Ovary (tissue), 3 donors: ENCODE results near the gene TMEM135.

Experiments used
- POLR2A ChIP-seq: fragments of 450-650 bp; IDR thresholded peaks from one replicate; pipeline ENCODE4 v1.6.1; 2017; ENCODE audit warnings: antibody characterized with exemption, mild to moderate bottlenecking, moderate library complexity
- TF ChIP-seq, protein P1 (sequence below), 3 donors: fragments of 450-650 bp in 2 of 3; fragments of 200-600 bp in 1 of 3; IDR thresholded peaks; one replicate each; pipeline versions ENCODE4 v1.5.1 to v1.8.0; 2016 to 2022; ENCODE audit warnings: antibody characterized with exemption in 3 of 3, mild to moderate bottlenecking in 1 of 3
- donor health status: DM: no; HTN: no; CAD: no.

DNA sequence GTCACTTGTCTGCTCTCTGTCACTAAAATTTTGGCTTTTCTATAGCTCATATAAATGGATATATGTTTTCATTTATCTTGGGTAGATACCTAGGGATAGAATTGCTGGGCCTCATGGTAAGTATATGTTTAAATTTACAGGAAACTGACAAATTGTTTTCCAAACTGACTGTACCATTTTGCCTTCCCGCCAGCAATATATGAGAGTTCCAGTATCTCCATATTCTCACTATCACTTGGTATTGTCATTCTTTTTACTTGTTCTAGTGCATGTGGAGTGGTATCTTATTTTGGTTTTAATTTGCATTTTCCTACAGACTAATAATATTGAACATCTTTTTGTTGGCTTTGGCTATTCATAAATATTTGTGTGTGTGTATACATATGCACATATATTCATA is 101.7 kb downstream of the TMEM135 start:
- TF ChIP-seq, protein P1, sequence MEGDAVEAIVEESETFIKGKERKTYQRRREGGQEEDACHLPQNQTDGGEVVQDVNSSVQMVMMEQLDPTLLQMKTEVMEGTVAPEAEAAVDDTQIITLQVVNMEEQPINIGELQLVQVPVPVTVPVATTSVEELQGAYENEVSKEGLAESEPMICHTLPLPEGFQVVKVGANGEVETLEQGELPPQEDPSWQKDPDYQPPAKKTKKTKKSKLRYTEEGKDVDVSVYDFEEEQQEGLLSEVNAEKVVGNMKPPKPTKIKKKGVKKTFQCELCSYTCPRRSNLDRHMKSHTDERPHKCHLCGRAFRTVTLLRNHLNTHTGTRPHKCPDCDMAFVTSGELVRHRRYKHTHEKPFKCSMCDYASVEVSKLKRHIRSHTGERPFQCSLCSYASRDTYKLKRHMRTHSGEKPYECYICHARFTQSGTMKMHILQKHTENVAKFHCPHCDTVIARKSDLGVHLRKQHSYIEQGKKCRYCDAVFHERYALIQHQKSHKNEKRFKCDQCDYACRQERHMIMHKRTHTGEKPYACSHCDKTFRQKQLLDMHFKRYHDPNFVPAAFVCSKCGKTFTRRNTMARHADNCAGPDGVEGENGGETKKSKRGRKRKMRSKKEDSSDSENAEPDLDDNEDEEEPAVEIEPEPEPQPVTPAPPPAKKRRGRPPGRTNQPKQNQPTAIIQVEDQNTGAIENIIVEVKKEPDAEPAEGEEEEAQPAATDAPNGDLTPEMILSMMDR (IDR thresholded peaks at IDR 0.05), result no peak
- no peak for TF ChIP-seq POLR2A
